Stimulated activated CD8-positive, alpha-beta memory T cell treated with anti-CD3 and anti-CD28 coated beads, Interleukin-7, amount 100 ng/mL, for 48 hours (primary cell): ENCODE data around the gene WASHC4.

Experiments used
- DNase-seq, 2 donors: peaks; one replicate each; pipeline ENCODE4 v3.0.0-alpha.2; 2020; ENCODE audit warnings: low read depth in 1 of 2; ENCODE audit errors: extremely low read depth in 1 of 2

Gene WASHC4

GRCh38 chr12:105107494-105108371 is at the start of gene WASHC4:
Gene WASHC4, plus strand, starts transcription at chr12:105107731. Its CDS starts 70 bp downstream, at chr12:105107801.
- peak; percentile 86 to 89 for DNase-seq

- DNase-seq = no peak
Observed at GRCh38 chr12:105060715-105061378, 46.7 kb upstream of the WASHC4 start.

GRCh38 chr12:105064564-105065178 is 42.9 kb upstream of the WASHC4 start:
- no peak for DNase-seq

GRCh38 chr12:105067511-105068031 is 40.0 kb upstream of the WASHC4 start:
- DNase-seq = no peak

- DNase-seq = no peak
Observed at GRCh38 chr12:105069936-105070702, 37.4 kb upstream of the WASHC4 start.

- no peak for DNase-seq
Observed at GRCh38 chr12:105071981-105072380, 35.5 kb upstream of the WASHC4 start.

- DNase-seq = no peak
Observed at GRCh38 chr12:105072888-105073488, 34.5 kb upstream of the WASHC4 start.

- DNase-seq = no peak
Observed at GRCh38 chr12:105076098-105076497, 31.4 kb upstream of the WASHC4 start.

- DNase-seq = no peak
Observed at GRCh38 chr12:105076913-105077312, 30.6 kb upstream of the WASHC4 start.

GRCh38 chr12:105077435-105077834 is 30.1 kb upstream of the WASHC4 start:
- no peak for DNase-seq

- no peak for DNase-seq
Observed at GRCh38 chr12:105078712-105079570, 28.6 kb upstream of the WASHC4 start.

GRCh38 chr12:105083031-105083430 is 24.5 kb upstream of the WASHC4 start:
- no peak for DNase-seq

GRCh38 chr12:105083551-105084105 is 23.9 kb upstream of the WASHC4 start:
- no peak for DNase-seq

- DNase-seq = peak; percentile 25 to 26
Observed at GRCh38 chr12:105084251-105085250, 23.0 kb upstream of the WASHC4 start, which contains the start of gene ALDH1L2. Gene ALDH1L2, minus strand, starts transcription at chr12:105084458. Its CDS starts 22 bp downstream, at chr12:105084436.

- DNase-seq = no peak
Observed at GRCh38 chr12:105085501-105085900, 22.0 kb upstream of the WASHC4 start.

GRCh38 chr12:105089817-105090216 is 17.7 kb upstream of the WASHC4 start:
- no peak for DNase-seq

GRCh38 chr12:105090361-105090760 is 17.2 kb upstream of the WASHC4 start:
- DNase-seq = no peak
